ENCODE results near the gene LDB2.

The LDB2 gene

DNA sequence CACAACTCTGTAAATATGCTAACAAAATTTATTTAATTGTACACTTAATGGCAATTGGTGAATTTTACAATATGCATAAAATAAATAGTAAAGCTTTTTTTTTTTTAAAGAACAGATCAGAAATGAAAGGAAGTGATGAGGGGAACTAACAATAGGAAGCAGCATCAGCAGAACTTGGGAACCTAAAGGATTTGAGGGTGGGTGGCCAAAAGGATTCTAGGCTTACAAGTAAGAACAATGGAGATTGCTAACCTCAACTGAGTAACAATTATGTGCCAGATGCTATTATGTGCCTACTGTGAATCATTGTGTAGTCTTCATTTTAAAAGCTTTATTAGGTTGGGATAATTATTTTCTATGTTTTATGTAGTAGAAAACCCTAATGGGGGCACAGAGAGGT is 185.2 kb downstream of the LDB2 start:
- DNase-seq, result no peak

DNA sequence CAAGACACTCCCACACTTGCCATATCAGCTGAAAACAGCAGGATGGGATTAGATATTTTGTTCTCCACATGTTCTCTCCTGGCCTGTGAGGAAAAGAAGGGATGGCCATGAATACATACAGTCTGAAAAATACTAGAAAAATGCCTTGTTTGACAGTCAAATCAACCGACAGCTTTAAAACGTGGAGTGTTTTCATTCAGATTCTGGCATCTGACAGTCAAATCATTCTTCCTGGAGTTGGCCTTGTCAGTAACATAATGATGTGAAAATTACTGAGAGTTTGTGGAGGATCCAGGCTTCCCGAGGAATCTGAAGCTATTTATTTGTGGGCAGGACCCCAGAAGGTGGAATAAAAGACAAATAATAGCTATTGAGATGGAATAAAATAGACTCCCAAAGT is 188.2 kb downstream of the LDB2 start:
- no peak for DNase-seq

DNA sequence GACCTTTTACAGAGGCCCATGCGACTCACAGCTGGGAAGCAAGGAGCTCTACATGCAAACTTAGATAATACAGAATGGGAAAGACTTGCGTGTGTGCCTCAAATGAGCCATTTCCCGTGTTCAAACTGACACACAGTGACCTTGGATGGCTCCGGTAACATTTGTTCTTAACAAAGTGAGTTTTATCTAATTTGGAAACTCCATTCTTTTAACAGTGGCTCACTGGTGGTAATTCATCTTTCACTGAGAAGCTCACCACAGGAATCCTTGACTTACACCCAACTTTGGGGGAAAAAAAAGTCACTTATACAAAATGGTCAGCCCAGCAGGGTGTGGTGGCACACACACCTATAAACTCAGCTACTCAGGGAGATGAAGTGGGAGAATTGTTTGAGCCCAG is 190.6 kb downstream of the LDB2 start:
- DNase-seq, result no peak

DNA sequence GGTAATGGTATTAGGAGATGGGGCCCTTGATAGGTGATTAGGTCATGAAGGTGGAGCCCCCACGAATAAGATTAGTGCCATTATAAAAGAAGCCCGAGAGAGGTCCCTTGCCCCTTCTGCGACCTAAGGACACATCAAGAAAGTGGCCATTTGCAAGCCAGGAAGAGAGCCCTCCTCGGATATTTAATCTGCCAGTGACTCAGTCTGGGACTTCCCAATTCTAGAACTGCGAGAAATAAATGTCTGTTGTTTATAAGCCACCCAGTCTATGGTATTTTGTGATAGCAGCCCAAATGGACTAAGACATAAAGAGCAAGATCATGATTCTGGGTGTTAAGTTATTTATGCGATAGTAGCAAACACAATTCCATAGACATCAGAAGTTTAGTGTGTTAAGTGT is 192.2 kb downstream of the LDB2 start:
- no peak for DNase-seq

DNA sequence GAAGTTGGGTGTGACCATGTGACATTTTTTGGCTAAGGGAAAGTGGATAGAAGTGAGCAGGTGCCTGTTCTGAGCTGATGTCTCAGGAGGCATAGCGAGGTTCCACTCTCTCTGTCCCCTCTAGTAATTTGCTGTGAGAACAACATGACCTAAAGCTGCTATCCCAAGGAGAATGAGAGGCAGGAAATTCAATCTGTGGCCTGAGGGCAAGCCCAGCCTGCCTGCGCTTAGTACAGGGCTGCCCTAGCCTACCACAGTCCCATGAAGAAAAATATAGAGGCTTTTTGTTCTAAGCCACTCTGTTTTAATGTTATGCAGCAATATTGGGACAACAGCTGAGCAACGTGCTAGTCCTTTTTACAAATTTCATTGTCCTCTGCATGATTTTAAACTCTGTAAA is 193.1 kb downstream of the LDB2 start:
- no peak for DNase-seq

DNA sequence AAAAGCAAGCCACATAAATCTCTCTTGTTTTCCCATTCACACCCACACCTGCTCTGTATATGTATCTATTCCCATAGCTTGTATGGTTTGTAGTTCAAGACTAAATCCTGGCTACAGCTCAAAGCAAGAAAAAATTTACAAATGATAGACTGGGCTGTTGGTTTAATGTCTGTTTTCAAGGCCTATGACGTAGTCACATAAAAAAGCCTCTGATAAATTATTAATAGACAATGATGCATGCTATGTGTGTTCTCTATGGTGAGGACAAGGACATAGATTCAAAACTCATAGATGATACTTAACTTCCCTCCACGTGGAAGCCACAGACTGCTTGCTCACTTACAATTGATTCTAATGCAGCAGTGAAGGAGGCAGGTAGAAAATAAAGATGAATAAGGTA is 194.0 kb downstream of the LDB2 start:
- DNase-seq, result no peak

DNA sequence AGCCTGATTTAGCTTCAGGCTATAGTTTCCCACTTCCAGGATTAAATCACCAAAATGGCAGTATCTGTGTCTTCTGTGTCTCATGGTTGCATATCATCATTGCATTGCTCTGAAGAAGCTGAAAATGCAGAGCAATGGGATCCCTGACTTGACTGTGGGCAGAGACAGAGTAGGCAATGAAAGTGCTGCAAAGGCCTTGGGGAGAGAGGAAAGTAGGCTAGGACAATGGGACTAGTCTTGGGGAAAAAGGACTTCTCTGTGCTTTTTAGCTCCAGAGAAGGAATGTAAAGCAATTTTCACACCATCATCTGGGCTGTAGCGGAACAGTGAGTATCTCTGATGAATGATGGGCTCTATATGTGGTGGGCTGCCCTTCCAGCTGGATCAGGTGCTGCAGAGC is 202.5 kb downstream of the LDB2 start:
- no peak for DNase-seq

DNA sequence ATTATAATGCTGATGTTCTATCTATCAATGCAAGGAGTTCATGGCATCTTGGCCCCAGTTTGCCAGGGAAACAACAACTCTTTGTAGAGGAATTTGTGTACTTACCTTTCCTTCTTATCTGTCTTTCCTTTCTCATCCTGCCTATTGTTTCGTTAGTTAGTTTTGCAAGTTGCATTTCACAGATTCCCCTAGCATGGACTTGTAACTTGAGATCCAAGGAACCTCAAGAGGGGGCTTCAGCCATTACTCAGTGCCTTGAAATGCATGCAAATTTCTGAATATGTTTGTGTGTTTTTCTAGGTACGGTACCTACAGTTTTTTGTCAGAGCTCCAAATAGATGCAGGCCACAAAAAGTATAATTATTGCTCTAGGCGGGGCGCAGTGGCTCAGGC is 203.6 kb downstream of the LDB2 start:
- DNase-seq, result no peak

DNA sequence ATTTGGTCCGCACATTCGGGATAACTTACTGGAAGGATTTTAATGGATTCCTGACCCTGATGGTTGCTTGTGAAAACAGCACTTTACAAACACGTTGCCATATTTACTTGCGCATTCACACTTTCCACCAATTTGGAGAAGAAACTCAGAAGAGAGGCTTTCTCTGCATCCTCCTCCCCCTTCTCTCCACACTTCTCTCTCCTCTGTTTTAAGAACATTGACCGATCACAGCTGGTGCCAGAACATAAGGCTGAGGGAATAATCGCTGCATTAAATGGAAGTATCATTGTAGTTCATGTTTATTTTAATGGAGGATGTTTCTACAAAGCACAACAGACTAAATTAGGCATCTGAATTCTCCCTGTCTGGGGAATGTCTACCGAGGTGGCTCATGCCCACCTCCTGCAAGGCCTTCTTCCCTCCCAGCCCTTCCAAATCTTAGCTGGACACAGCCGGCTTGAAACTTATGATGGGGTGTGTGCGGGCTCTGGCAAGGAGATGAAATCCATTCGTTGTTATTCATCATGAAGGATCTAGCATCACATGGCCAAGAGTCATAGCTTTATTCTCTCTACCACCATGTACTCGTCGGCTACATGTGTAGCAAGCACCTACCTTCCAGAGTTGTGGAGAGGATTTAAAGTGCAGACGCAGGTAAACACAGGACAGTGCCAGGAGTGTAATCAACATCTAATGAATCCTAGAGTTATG is 204.1 kb downstream of the LDB2 start:
- no peak for DNase-seq

DNA sequence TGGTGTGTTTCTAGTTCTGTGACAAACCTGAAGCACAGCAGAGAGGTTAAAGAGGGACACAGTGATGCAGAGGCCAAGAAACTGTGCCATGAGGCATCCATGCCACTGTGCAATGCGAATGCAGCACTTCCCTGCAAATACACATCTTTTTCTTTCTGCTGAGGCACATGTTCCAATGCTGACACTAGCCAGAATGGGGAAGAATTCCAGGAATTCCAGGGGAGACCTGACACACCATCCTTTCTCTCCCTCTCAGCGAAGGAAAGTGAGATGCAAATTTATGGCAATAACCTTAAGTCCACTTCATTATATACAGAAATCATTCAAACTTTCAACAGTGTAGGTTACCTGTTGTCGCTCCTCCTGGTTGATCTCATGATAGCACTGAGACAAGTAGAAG is 204.8 kb downstream of the LDB2 start:
- no peak for DNase-seq

DNA sequence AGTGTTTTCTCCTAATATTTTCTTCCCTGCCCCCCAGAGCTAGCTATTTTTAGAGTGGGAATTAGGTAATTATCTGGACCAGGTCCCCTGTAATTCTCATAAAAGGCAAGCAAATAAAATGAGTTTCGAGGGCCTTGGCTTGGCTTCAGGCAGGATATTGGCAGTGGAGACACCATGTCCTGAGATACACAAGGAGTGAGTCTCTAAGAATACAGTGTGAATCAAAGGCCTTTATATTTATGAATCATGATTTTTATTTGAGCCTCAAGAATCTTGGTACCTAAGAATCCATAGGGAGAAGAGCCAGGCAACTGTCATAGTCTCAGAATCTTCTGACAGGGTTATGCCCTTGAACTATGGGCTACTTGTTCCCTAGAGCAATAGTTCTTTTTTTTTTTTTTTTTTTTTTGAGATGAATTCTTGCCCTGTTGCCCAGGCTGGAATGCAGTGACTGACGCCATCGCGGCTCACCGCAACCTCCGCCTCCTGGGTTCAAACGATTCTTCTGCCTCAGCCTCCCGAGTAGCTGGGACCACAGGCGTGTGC is 205.4 kb downstream of the LDB2 start:
- no peak for DNase-seq

DNA sequence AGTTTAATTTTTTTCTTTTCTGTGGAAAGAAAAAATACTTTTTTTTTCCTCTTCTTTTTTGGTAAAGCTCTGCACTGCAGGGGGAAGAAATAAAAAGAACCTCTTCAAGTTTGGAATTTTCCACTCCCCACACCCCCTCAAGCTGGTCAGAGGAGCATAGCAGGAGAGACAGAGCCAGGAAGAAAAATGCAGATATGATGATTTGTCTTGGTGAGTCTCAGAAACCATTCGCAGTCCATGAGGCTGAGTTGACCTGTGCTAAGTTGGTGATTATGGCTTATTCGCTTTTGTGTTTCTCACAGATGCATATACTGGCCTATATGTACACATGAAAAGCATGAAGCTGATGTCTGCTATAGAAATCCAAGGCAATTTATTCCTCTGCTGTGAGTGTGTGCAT is 205.9 kb downstream of the LDB2 start:
- DNase-seq, result no peak

DNA sequence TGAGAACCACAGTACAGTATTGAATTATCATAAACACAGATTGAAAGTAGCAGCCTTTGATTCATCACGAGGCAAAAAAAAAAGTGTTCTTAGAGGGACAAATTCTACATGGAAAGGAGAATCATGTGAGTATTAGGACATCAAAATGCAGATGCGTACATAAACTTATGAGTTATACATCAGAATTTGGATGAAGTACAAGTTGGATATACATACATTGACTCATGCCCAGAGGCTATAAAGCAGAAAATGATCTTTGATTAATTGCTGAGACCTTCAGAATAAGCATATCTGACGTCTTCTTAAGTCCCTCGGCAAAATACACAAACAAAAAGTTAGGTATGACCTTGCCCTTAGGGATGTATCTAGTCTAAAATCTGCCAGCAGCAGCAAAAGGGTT is 206.4 kb downstream of the LDB2 start:
- DNase-seq, result no peak

DNA sequence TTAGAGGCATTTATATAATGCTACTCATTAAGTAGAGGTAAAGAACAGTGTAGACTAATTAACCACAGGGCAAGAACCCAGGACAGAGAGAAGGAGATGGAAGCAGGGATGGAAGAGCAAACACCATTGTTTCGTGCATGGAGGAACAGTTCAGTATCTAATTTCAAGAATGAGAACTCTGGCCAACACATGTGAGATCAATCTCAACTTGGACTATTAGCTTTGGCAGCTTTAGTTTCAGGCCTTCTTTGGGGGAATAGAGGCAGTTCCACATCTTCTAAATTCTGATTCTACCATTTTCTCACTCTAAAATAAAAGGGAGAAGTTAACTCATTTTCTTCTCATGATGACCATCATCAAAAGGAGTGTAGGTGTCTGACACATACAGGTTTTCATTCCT is 207.0 kb downstream of the LDB2 start:
- no peak for DNase-seq

DNA sequence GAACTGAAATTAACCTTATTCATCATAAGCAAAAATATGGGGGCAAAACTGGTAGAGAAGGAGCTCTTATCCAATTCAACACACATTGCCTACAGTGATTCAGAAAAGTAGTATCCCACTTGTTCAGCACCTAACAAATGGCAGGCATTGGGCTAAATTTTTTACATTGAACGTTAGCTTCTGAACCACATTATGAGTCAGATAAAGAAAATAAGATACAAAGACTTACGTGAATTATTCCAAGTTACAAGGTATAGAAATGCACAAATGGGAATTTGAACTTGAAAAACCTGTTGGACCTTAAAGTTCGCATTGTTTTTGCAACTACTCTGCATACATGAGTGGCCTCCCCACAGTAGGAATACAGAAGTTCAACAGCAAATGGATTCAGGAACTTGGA is 210.6 kb downstream of the LDB2 start:
- no peak for DNase-seq

DNA sequence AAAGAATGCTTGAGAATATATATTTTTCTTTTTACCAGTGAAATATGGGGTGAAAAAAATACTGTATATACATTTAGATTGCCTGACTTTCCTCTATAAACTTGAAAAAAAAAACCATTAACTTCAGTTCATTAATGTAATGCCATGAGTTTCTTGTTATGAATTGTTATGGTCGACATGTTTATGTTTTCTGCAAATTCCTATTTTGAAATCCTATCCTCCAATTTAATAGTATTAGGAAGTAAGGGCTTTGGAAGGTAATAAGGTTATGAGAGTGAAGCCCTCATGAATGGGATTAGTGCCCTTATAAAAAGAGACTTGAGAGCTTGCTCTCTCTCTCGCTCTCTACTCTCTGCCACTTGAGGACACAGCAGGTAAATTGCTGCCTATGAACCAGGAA is 211.4 kb downstream of the LDB2 start:
- DNase-seq, result no peak

DNA sequence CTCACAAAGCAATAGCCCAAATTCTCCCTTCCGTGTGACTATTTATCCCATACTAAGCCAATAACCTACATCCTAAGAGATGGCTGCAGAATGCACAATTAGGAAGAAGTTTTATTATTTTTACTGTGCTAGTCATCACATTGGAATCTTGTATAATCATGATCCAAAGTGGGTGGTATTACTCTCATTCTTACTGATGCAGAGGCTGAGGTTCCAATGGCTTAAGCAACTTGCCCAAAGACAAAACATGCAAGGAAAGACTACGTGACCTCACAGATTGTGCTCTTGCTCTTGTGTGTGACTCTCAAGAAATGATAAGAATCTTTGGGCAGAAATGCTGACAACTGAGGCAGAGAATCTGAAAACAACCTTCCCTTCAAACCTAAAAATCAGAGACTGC is 212.2 kb downstream of the LDB2 start:
- DNase-seq, result no peak

DNA sequence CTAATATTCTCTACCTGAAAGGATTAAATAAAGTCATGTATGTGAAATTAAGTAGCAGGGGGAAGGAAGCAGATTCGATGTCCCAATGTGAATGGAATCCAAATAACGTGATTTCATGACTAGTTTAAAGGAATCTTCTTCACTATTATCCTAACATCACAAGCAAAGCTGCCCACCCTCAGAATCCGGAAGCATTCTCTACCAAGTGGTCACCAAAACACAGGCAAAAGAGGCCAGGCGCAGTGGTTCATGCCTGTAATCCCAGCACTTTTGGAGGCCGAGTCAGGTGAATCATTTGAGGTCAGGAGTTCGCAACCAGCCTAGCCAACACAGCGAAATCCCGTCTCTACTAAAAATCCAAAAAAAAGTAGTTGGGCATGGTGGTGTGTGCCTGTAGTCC is 212.9 kb downstream of the LDB2 start:
- no peak for DNase-seq

DNA sequence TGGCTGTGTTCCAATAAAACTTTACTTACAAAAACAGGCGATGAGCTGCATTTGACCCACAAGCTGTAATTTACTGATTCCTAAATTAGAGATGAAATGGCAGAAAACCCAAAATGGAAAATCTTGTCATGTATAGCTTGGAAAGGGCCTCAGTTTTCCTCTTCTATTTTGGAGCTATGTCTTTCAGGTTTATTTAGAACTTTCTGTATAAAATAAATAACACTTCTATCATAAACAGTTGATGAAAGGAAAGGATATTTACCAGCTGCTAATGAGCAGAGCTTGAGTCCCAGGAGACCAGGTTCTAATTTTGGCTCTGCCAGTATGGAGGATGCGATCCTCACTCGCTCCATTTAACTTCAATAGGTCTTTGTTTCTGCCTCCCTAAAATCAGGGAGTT is 213.5 kb downstream of the LDB2 start:
- no peak for DNase-seq

DNA sequence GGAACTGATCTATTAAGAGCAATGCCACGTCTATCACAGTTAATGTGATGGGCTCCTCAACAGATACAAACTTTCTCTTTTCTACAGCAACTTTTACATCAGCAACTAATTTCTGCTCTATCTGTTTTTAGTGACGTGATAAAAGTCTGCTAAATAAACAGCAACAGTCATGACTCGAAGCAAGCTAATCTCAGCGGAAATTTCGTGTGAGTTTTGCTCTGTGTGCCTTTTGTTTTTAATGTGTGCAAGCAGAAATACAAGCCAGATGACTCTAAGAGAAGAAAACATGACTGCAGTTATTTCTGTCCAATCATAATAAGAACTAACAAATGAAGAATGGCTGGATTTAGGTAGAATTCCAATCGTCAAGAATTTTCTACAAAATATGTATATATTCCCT is 214.3 kb downstream of the LDB2 start:
- DNase-seq, result no peak

DNA sequence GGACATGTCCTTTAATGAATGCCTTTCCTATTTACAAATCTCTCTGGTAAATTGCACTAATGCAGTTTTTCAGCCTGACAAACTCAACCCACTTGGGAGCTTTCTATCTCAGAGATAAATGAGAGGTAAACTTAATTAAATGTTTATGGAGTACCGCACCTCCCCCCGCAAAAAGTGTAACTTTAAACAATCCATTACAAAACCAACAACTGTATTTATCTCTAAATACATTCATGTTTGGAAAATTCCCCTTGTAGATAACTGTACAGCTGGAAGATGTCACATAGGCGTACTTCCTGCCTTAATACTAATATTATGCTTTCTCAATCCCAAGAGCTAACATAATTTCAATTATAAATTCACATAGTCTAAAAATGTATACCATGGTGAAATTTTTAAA is 215.5 kb downstream of the LDB2 start:
- DNase-seq, result no peak

DNA sequence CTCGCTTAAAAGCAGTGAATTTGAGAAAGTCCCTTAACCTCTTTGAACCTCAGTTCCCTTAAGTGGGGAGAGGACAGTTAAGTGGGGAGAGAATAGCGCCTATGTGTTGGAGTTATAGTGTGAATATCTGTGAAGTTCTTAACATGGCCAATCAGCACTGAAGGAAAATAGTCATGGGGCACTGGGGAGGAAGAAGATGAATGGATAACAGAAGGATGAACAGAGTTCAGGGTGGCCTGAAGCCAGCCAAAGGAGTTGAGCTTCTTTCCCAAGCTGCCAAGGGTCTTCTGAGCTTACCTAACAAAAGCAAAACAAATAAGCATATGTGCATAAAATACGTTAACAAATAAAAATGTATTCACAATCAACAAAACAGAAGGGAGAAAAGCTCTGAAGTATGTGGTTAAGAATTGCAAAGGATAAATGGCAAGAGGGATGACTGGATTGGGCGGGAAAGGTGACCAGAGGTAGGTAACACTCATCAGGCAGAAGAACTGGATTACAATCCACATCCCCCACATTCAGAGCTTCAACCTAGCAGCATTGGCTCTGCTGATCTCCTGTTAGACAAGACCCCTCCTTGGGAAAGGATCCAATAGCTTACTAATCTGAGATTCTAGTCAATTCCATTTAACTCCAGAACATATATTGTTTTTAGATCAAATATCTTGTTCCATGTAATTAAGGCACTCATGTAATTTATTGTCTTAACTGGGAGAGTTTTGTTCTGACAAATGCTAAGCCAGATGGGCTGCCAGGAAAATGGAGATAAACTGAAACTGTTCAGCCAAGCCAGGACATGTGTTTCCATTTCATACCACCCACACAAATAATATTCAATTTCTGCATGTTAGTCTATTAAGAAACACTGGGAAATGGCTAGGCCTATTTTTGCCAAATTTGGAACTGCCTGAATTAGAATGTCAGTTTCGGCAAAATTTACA is 221.2 kb downstream of the LDB2 start:
- DNase-seq, result no peak

DNA sequence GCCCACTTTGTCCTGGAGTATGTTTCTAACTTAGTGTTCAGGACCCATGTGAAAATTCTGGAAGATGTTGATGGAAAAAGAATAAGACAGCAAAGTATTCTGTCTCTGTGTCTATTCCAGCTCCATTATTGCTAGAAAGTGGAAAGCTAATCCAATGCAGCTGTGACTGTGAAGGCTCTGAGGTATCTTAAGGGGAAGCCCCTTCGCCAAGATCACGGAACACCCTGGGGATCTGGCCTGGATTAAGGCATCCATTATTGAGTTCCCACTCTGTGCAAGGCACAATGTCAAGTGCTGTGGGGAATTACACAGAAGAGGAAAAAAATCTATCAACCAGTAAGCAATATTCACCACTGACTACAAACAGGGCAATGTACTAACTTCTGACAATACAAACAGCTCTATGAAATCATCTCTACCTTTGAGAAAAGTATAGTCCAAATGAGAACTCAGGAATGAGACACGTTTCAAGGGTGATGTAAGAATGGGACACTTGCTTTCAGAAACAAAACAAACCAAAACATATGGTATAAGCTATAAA is 222.1 kb downstream of the LDB2 start:
- DNase-seq, result no peak

DNA sequence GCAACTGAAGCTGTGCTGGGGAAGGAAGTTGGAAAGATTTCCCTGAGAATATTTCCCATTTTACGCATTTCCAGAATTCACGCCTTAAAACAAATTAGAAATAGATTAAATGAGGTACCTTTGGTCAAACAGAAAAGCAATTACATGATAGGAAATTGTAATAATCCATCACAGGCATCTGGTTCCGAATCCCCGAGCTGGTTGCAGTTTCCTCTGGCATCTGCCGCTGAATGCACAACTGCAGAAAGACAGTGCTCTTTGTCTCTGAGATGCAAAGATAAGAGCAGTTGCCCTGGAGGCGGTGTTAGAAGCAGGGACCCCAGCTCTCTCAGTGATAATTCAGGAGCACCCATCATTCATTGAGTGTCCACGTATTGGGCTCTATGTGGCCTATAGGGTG is 224.4 kb downstream of the LDB2 start:
- DNase-seq, result no peak
